GM12878 (cell line): ENCODE results near the gene GLB1L.
A peak's percentile ranks its signal among the peaks of the same experiment; 100 is the strongest.

ENCODE experiments used
- ATF7 ChIP-seq: fragments of 450-650 bp; IDR thresholded peaks from 2 replicates; pipeline ENCODE4 v1.6.1; 2016; ENCODE audit warnings: low read depth, mild to moderate bottlenecking
- FOS ChIP-seq: IDR thresholded peaks from 3 replicates; pipeline ENCODE4 v1.6.1; 2011; ENCODE audit warnings: borderline replicate concordance; ENCODE audit not compliant: insufficient read length; ENCODE audit errors: extremely low read depth
- GATAD2B ChIP-seq: fragments of 450-650 bp; conservative IDR thresholded peaks from 2 replicates; pipeline ENCODE4 v1.6.1; 2017; ENCODE audit warnings: low read depth, mild to moderate bottlenecking, moderate library complexity
- RAD21 ChIP-seq: IDR thresholded peaks from 2 replicates; pipeline ENCODE4 v1.6.1; 2011; ENCODE audit warnings: mild to moderate bottlenecking, low read depth, low read length, moderate library complexity; ENCODE audit not compliant: insufficient read depth
- TCF7 ChIP-seq: IDR thresholded peaks from 2 replicates; pipeline ENCODE4 v1.6.1; 2014; ENCODE audit warnings: antibody characterized with exemption, borderline replicate concordance
- ZNF274 ChIP-seq: IDR thresholded peaks from one replicate; pipeline ENCODE4 v1.8.0; 2011; ENCODE audit not compliant: insufficient read length, insufficient read depth
- TF ChIP-seq, protein P1 (sequence below), 3 experiments: IDR thresholded peaks in 2 of 3; conservative IDR thresholded peaks in 1 of 3; 2 replicates each; pipeline ENCODE4 v1.5.1; 2011; ENCODE audit warnings: low read depth in 3 of 3, low read length in 3 of 3, mild to moderate bottlenecking in 3 of 3, control low read depth in 2 of 3, moderate library complexity in 2 of 3, inconsistent platforms in 1 of 3, mixed read lengths in 1 of 3; ENCODE audit not compliant: control insufficient read depth in 2 of 3, insufficient read depth in 1 of 3; ENCODE audit errors: extremely low read depth in 1 of 3

DNA sequence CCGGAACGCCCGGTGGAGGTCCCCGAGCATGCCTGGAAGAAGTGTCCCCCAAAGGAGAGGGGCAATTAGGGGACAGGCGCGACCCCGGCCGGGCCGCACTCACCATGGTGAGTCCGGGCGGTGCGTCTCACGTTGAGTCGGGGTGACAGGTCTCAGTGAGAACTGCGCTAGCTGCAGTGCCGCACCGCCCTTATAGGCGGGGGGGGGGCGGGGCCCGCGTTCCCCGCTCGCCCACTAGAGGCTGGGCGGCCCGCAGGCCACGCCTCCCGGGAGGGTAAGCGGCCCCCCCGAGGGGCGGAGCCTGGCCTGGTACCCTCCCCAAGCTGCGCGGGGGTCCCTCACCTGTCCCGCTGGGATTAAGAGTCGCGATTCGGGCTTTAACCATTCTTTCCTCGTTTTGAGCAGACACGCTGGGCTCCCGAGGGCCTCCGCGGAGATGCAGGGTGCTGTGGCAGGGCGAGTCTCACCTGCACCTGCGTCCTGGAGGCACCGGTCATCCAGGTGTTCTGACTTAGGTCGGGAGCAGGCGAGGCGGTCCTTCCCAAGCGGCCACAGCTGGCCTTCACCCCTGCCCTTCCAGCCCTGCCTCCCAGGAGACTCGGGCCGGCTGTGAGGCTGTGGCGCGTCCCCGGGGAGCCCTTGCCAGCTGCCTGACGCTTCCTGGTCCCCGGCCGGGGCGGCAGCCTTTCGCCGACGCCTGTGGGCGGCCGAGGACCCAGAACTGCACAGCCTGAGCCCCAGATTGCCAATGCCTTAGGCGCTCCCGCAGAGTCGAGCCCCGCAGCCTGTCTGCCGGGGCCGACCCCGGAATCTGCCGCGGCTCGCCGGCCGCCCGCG lies 8.7 kb upstream of the GLB1L start, which contains the start of gene TUBA4A:
- TF ChIP-seq ATF7: no peak
- peak; percentile 68 for TF ChIP-seq GATAD2B
- TF ChIP-seq, protein P1, sequence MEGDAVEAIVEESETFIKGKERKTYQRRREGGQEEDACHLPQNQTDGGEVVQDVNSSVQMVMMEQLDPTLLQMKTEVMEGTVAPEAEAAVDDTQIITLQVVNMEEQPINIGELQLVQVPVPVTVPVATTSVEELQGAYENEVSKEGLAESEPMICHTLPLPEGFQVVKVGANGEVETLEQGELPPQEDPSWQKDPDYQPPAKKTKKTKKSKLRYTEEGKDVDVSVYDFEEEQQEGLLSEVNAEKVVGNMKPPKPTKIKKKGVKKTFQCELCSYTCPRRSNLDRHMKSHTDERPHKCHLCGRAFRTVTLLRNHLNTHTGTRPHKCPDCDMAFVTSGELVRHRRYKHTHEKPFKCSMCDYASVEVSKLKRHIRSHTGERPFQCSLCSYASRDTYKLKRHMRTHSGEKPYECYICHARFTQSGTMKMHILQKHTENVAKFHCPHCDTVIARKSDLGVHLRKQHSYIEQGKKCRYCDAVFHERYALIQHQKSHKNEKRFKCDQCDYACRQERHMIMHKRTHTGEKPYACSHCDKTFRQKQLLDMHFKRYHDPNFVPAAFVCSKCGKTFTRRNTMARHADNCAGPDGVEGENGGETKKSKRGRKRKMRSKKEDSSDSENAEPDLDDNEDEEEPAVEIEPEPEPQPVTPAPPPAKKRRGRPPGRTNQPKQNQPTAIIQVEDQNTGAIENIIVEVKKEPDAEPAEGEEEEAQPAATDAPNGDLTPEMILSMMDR (IDR thresholded peaks at IDR 0.05 in 2 of 3, conservative IDR thresholded peaks at IDR 0.05 in 1 of 3; ENCODE audit: control insufficient read depth in 2 of 3, extremely low read depth in 1 of 3, insufficient read depth in 1 of 3, low read depth in 3 of 3, low read length in 3 of 3): no peak
- no peak for TF ChIP-seq TCF7
- TF ChIP-seq RAD21: no peak
- TF ChIP-seq ZNF274: no peak
- no peak for TF ChIP-seq FOS
